PC-3 (cell line): Measurements from ENCODE around the gene PPIL4.
"Not testable (repeated sequence)": the region's sequence is repeated elsewhere in the genome, so short reads cannot be mapped to it uniquely, and the experiment has no call there.

Experiments used
- EZH2 ChIP-seq: fragments of 300-600 bp; sonication (generic); IDR thresholded peaks from one replicate; pipeline ENCODE4 v1.6.1; 2017; ENCODE audit warnings: antibody characterized with exemption, mild to moderate bottlenecking, low read length; ENCODE audit not compliant: unreplicated experiment
- TF ChIP-seq, protein P1 (sequence below): fragments of 300-600 bp; sonication (generic); conservative IDR thresholded peaks from 2 replicates; pipeline ENCODE4 v1.5.1; 2017; ENCODE audit warnings: antibody characterized with exemption, low read depth, mild to moderate bottlenecking, low read length

DNA sequence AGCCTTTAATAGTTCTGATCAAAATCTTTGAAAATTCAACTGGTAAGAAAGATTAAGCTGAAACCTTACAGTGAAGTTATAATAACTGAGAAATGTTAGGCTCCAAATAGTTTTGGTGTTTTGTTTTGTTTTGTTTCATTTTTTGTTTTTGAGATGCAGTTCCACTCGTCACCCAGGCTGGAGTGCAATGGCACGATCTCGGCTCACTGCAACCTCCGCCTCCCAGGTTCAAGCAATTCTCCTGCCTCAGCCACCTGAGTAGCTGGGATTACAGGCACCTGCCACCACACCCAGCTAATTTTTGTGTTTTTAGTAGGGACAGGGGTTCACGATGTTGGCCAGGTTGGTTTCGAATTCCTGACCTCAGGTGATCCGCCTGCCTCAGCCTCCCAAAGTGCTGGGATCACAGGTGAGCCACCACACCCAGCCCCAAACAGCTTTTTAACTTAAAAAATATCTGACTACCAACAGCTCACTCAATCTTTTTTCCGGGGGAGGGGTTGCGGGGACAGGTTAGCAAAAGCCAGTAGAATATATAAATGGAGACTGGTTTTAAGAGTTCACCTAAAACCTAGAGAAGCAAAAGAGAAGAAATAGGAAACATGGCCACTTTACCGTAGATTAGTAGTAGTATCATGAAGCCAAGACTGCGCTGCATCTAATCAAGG lies 50.4 kb downstream of the PPIL4 start:
- TF ChIP-seq, protein P1, sequence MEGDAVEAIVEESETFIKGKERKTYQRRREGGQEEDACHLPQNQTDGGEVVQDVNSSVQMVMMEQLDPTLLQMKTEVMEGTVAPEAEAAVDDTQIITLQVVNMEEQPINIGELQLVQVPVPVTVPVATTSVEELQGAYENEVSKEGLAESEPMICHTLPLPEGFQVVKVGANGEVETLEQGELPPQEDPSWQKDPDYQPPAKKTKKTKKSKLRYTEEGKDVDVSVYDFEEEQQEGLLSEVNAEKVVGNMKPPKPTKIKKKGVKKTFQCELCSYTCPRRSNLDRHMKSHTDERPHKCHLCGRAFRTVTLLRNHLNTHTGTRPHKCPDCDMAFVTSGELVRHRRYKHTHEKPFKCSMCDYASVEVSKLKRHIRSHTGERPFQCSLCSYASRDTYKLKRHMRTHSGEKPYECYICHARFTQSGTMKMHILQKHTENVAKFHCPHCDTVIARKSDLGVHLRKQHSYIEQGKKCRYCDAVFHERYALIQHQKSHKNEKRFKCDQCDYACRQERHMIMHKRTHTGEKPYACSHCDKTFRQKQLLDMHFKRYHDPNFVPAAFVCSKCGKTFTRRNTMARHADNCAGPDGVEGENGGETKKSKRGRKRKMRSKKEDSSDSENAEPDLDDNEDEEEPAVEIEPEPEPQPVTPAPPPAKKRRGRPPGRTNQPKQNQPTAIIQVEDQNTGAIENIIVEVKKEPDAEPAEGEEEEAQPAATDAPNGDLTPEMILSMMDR: not testable (repeated sequence)
- not testable (repeated sequence) for TF ChIP-seq EZH2
